ENCODE measurements around the gene NPR3. TPM values are rescaled to one million over a fixed set of nuclear protein-coding genes. Genes with fewer than 3 reads are reported as not detected.

Gene NPR3
- total RNA-seq, 4 donors from 2014 or later: 0.81 to 4.9 (median 1.3) TPM

- Histone ChIP-seq H3K4me3 (no peak overlapping the region), H3K36me3 (no peaks in the 10 kb centered on the region), H3K4me1 (no peaks in the 10 kb centered on the region), H3K27me3 (no peaks in the 10 kb centered on the region), H3K9me3 (peaks cover 0 to 22% (median 0%) of the 10 kb centered on the region in 3 donors), H3K27ac (no peak overlapping the region)
- ATAC-seq: no peak
- TF ChIP-seq POLR2A (IDR thresholded peaks at IDR 0.05): no peak
- TF ChIP-seq EP300 (IDR thresholded peaks at IDR 0.05): no peak
- TF ChIP-seq POLR2AphosphoS5 (IDR thresholded peaks at IDR 0.05): no peak
- TF ChIP-seq CTCF (IDR thresholded peaks at IDR 0.05): no peak
- WGBS, 2 donors (ENCODE audit: low coverage in 1 of 2): 100% methylated on average over 2 of the region's 2 CpGs
Observed at GRCh38 chr5:32720300-32720699, 9.2 kb downstream of the NPR3 start.

GRCh38 chr5:32721626-32722025, 10.5 kb downstream of the NPR3 start:
- no peaks in the 10 kb centered on the region for H3K27me3 ChIP-seq
- no peak for ATAC-seq
- H3K27ac ChIP-seq: no peak overlapping the region
- no peak overlapping the region for H3K4me3 ChIP-seq
- H3K36me3 ChIP-seq: no peaks in the 10 kb centered on the region
- H3K9me3 ChIP-seq: peaks cover 0 to 22% (median 0%) of the 10 kb centered on the region in 3 donors
- no peaks in the 10 kb centered on the region for H3K4me1 ChIP-seq
- TF ChIP-seq CTCF (IDR thresholded peaks at IDR 0.05) (no peak), EP300 (IDR thresholded peaks at IDR 0.05) (no peak), POLR2AphosphoS5 (IDR thresholded peaks at IDR 0.05) (no peak), POLR2A (IDR thresholded peaks at IDR 0.05) (no peak)

- Histone ChIP-seq H3K9me3 (peaks cover 0 to 28% (median 0%) of the 10 kb centered on the region in 3 donors), H3K27ac (no peak overlapping the region), H3K4me3 (no peak overlapping the region), H3K36me3 (no peaks in the 10 kb centered on the region), H3K4me1 (no peaks in the 10 kb centered on the region), H3K27me3 (no peaks in the 10 kb centered on the region)
- ATAC-seq: no peak
- WGBS, 2 donors (ENCODE audit: low coverage in 1 of 2): 84 to 87% methylated on average over 5 to 7 of the region's 7 CpGs
- TF ChIP-seq POLR2AphosphoS5 (IDR thresholded peaks at IDR 0.05) (no peak), CTCF (IDR thresholded peaks at IDR 0.05) (no peak), POLR2A (IDR thresholded peaks at IDR 0.05) (no peak), EP300 (IDR thresholded peaks at IDR 0.05) (no peak)
Observed at GRCh38 chr5:32722957-32723356, 11.8 kb downstream of the NPR3 start.

- no peak for ATAC-seq
- H3K4me3 ChIP-seq: no peak overlapping the region
- H3K27me3 ChIP-seq: no peaks in the 10 kb centered on the region
- H3K36me3 ChIP-seq: no peaks in the 10 kb centered on the region
- 90 to 96% methylated on average over 7 of the region's 7 CpGs for WGBS, 2 donors (ENCODE audit: low coverage in 1 of 2)
- H3K9me3 ChIP-seq: peaks cover 0 to 13% (median 0%) of the 10 kb centered on the region in 3 donors
- TF ChIP-seq EP300 (IDR thresholded peaks at IDR 0.05) (no peak), POLR2AphosphoS5 (IDR thresholded peaks at IDR 0.05) (no peak), CTCF (IDR thresholded peaks at IDR 0.05) (no peak), POLR2A (IDR thresholded peaks at IDR 0.05) (no peak)
- no peak overlapping the region for H3K27ac ChIP-seq
- no peaks in the 10 kb centered on the region for H3K4me1 ChIP-seq
Observed at GRCh38 chr5:32724526-32724925, 13.4 kb downstream of the NPR3 start.

GRCh38 chr5:32726086-32726557, 15.0 kb downstream of the NPR3 start:
- Histone ChIP-seq H3K4me3 (no peak overlapping the region), H3K36me3 (no peaks in the 10 kb centered on the region), H3K27me3 (no peaks in the 10 kb centered on the region), H3K27ac (no peak overlapping the region), H3K4me1 (no peaks in the 10 kb centered on the region), H3K9me3 (peaks cover 0 to 8% (median 0%) of the 10 kb centered on the region in 3 donors)
- ATAC-seq: no peak
- WGBS, 2 donors (ENCODE audit: low coverage in 1 of 2): 18 to 44% methylated on average over 3 of the region's 3 CpGs
- TF ChIP-seq EP300 (IDR thresholded peaks at IDR 0.05): no peak
- TF ChIP-seq POLR2A (IDR thresholded peaks at IDR 0.05): no peak
- TF ChIP-seq CTCF (IDR thresholded peaks at IDR 0.05): no peak
- no peak for TF ChIP-seq POLR2AphosphoS5 (IDR thresholded peaks at IDR 0.05)
